ENCODE results near the gene MTMR6.
A peak's percentile ranks its signal among the peaks of the same experiment; 100 is the strongest.

MTMR6 gene

GRCh38 chr13:25295228-25295627 is 7.9 kb upstream of the MTMR6 start:
- no peak for DNase-seq (ENCODE audit: extremely low read depth, low read depth)
- no peak for TF ChIP-seq CTCF (IDR thresholded peaks at IDR 0.05; ENCODE audit: low read depth, low read length, missing control alignments)
- H3K4me3 ChIP-seq (replicated peaks; ENCODE audit: low read depth, low read length) = no peak overlapping the region

- no peak overlapping the region for H3K4me3 ChIP-seq (replicated peaks; ENCODE audit: low read depth, low read length)
- no peak for DNase-seq (ENCODE audit: extremely low read depth, low read depth)
- TF ChIP-seq CTCF (IDR thresholded peaks at IDR 0.05; ENCODE audit: low read depth, low read length, missing control alignments) = no peak
These were observed 5.0 kb upstream of the MTMR6 start for GRCh38 chr13:25292301-25292700.

GRCh38 chr13:25291691-25292090 is 4.4 kb upstream of the MTMR6 start:
- no peak for DNase-seq (ENCODE audit: extremely low read depth, low read depth)
- H3K4me3 ChIP-seq (replicated peaks; ENCODE audit: low read depth, low read length) = no peak overlapping the region
- no peak for TF ChIP-seq CTCF (IDR thresholded peaks at IDR 0.05; ENCODE audit: low read depth, low read length, missing control alignments)

GRCh38 chr13:25288966-25289365 is 1.7 kb upstream of the MTMR6 start:
- no peak for DNase-seq (ENCODE audit: extremely low read depth, low read depth)
- H3K4me3 ChIP-seq (replicated peaks; ENCODE audit: low read depth, low read length) = no peak overlapping the region
- TF ChIP-seq CTCF (IDR thresholded peaks at IDR 0.05; ENCODE audit: low read depth, low read length, missing control alignments) = no peak

GRCh38 chr13:25286308-25286968 is 850 bp downstream of the MTMR6 start:
- TF ChIP-seq CTCF (IDR thresholded peaks at IDR 0.05; ENCODE audit: low read depth, low read length, missing control alignments) = no peak
- H3K4me3 ChIP-seq (replicated peaks; ENCODE audit: low read depth, low read length) = peak overlapping the region; percentile 94
- no peak for DNase-seq (ENCODE audit: extremely low read depth, low read depth)

- no peak for TF ChIP-seq CTCF (IDR thresholded peaks at IDR 0.05; ENCODE audit: low read depth, low read length, missing control alignments)
- DNase-seq (ENCODE audit: extremely low read depth, low read depth) = no peak
- H3K4me3 ChIP-seq (replicated peaks; ENCODE audit: low read depth, low read length) = no peak overlapping the region
These were observed 5.4 kb downstream of the MTMR6 start for GRCh38 chr13:25281935-25282332.

Measured in HFF-Myc (cell line).